HUDEP-2 (cell line): ENCODE data around the gene TFB2M.
A peak's percentile ranks its signal among the peaks of the same experiment; 100 is the strongest.
"Not testable (repeated sequence)": the region's sequence is repeated elsewhere in the genome, so short reads cannot be mapped to it uniquely, and the experiment has no call there.

Source experiments
- DNase-seq, 76 experiments: peaks; one replicate each; lab custom pipeline; 2025; ENCODE audit not compliant: unreplicated experiment in 76 of 76; lab: John Stamatoyannopoulos, UW

TFB2M gene

GRCh38 chr1:246560833-246561232 lies 5.2 kb downstream of the TFB2M start:
- DNase-seq, result not testable (repeated sequence)

GRCh38 chr1:246559310-246559709 lies 6.8 kb downstream of the TFB2M start:
- DNase-seq, result no peak

- no peak for DNase-seq
Observed at GRCh38 chr1:246558041-246558440, 8.0 kb downstream of the TFB2M start.

GRCh38 chr1:246554201-246554600 lies 11.9 kb downstream of the TFB2M start:
- no peak for DNase-seq

- DNase-seq, result no peak
Observed at GRCh38 chr1:246552110-246552509, 14.0 kb downstream of the TFB2M start.

GRCh38 chr1:246550402-246550801 lies 15.7 kb downstream of the TFB2M start:
- DNase-seq, result no peak

- no peak for DNase-seq
Observed at GRCh38 chr1:246549665-246550064, 16.4 kb downstream of the TFB2M start.

GRCh38 chr1:246544001-246544400 lies 22.1 kb downstream of the TFB2M start:
- DNase-seq, result no peak

- DNase-seq, result no peak
Observed at GRCh38 chr1:246540738-246541491, 25.1 kb downstream of the TFB2M start.

- DNase-seq, result no peak
Observed at GRCh38 chr1:246537887-246538286, 28.2 kb downstream of the TFB2M start.

GRCh38 chr1:246537441-246537840 lies 28.6 kb downstream of the TFB2M start:
- no peak for DNase-seq

GRCh38 chr1:246534114-246534513 lies 31.9 kb downstream of the TFB2M start:
- no peak for DNase-seq

- no peak for DNase-seq
Observed at GRCh38 chr1:246533371-246533905, 32.6 kb downstream of the TFB2M start.

GRCh38 chr1:246532519-246532918 lies 33.5 kb downstream of the TFB2M start:
- peak in 1 of 76 experiments; percentile 4 for DNase-seq

- no peak for DNase-seq
Observed at GRCh38 chr1:246530482-246530881, 35.6 kb downstream of the TFB2M start.

- DNase-seq, result no peak
Observed at GRCh38 chr1:246528933-246529731, 36.9 kb downstream of the TFB2M start.

GRCh38 chr1:246527402-246528088 lies 38.5 kb downstream of the TFB2M start:
- DNase-seq, result no peak

- no peak for DNase-seq
Observed at GRCh38 chr1:246526915-246527314, 39.1 kb downstream of the TFB2M start.

- DNase-seq, result no peak
Observed at GRCh38 chr1:246526380-246526779, 39.7 kb downstream of the TFB2M start.

GRCh38 chr1:246519514-246519913 lies 46.5 kb downstream of the TFB2M start:
- no peak for DNase-seq
